GM23338 (cell line): ENCODE data around the gene UCKL1.

Source experiments
- JUNB ChIP-seq: IDR thresholded peaks from one replicate; pipeline ENCODE4 v1.6.1; 2016; ENCODE audit warnings: antibody characterized with exemption; ENCODE audit not compliant: unreplicated experiment
- TF ChIP-seq, protein P1 (sequence below), 2 experiments: fragments of 200-600 bp in 1 of 2; sonication (generic) in 1 of 2; conservative IDR thresholded peaks; 2 replicates each; pipeline versions ENCODE4 v1.5.1 to v1.6.1; 2016 to 2017; ENCODE audit warnings: antibody characterized with exemption in 2 of 2, low read depth in 2 of 2, mild to moderate bottlenecking in 2 of 2, moderate library complexity in 1 of 2

DNA sequence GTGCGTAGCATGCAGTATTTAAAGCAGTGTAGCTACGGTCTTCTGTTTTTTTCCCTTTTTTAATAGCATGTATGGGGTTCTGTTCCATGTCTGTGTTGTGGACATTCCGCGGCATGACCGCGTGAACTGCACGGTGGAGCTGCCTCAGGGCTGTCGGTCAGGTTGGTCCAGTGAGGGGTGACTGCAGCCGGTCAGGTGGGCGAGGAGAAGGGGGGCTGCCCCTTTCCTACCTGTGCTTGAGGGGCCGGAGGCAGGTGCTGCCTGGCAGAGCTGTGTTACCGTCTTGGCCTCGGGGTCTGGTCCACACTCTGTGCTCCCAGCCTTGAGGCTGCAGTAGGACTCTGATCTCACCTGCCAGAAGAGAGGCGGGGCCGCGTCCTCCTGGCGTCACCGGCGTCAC, 24.5 kb downstream of the UCKL1 start:
- TF ChIP-seq, protein P1, sequence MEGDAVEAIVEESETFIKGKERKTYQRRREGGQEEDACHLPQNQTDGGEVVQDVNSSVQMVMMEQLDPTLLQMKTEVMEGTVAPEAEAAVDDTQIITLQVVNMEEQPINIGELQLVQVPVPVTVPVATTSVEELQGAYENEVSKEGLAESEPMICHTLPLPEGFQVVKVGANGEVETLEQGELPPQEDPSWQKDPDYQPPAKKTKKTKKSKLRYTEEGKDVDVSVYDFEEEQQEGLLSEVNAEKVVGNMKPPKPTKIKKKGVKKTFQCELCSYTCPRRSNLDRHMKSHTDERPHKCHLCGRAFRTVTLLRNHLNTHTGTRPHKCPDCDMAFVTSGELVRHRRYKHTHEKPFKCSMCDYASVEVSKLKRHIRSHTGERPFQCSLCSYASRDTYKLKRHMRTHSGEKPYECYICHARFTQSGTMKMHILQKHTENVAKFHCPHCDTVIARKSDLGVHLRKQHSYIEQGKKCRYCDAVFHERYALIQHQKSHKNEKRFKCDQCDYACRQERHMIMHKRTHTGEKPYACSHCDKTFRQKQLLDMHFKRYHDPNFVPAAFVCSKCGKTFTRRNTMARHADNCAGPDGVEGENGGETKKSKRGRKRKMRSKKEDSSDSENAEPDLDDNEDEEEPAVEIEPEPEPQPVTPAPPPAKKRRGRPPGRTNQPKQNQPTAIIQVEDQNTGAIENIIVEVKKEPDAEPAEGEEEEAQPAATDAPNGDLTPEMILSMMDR (conservative IDR thresholded peaks at IDR 0.05; ENCODE audit: low read depth in 2 of 2): no peak
- TF ChIP-seq JUNB: no peak
